Activated naive CD8-positive, alpha-beta T cell treated with anti-CD3 and anti-CD28 coated beads, Interleukin-2, amount 50 U/mL, for 24 hours (primary cell): ENCODE results near the gene ASB7.

ENCODE experiments used
- ATAC-seq: fragments of 150-1000 bp; cut with Tn5 transposase; one replicate; pipeline ENCODE4 v1.10.0; 2021
- DNase-seq: peaks from one replicate; pipeline ENCODE4 v3.0.0; 2021
- H3K27ac Mint-ChIP-seq: one replicate; pipeline ENCODE4 v1.8.0; 2021; ENCODE audit warnings: mild to moderate bottlenecking, mixed read lengths
- H3K27me3 Mint-ChIP-seq: one replicate; pipeline ENCODE4 v1.8.0; 2021; ENCODE audit warnings: mixed read lengths
- H3K36me3 Mint-ChIP-seq: one replicate; pipeline ENCODE4 v1.8.0; 2021; ENCODE audit warnings: low read depth, mixed read lengths
- H3K4me1 Mint-ChIP-seq: one replicate; pipeline ENCODE4 v1.8.0; 2021; ENCODE audit warnings: mixed read lengths
- H3K4me3 Mint-ChIP-seq: one replicate; pipeline ENCODE4 v1.8.0; 2021; ENCODE audit warnings: mild to moderate bottlenecking, moderate library complexity, mixed read lengths
- H3K9me3 Mint-ChIP-seq: one replicate; pipeline ENCODE4 v1.8.0; 2021; ENCODE audit warnings: mixed read lengths

ASB7 gene

DNA sequence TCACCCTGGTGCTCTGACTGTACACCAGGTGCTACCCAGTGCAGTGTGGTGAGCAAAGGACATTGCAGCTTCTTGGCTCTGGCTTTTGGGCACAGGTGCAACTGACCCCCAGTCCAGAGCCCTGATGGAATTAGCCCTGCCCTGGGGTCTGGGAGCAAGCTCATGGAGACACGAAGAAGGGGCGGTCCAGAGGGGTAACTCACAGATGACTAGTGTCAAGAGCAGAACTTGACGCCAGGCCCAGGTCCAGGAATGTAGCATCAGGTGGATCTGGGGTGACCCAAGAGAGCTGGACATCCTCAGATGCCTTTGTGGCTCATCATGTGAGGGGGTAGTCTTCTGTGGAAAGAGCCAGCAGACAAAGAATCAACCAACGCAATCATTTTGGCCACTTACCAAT lies 88.9 kb downstream of the ASB7 start:
- H3K27me3 Mint-ChIP-seq = peaks cover 12% of the 10 kb centered on the region
- no peaks in the 10 kb centered on the region for H3K36me3 Mint-ChIP-seq
- H3K27ac Mint-ChIP-seq = no peak overlapping the region
- no peaks in the 10 kb centered on the region for H3K4me1 Mint-ChIP-seq
- no peaks in the 10 kb centered on the region for H3K9me3 Mint-ChIP-seq
- ATAC-seq = no peak
- no peak overlapping the region for H3K4me3 Mint-ChIP-seq
- no peak for DNase-seq

DNA sequence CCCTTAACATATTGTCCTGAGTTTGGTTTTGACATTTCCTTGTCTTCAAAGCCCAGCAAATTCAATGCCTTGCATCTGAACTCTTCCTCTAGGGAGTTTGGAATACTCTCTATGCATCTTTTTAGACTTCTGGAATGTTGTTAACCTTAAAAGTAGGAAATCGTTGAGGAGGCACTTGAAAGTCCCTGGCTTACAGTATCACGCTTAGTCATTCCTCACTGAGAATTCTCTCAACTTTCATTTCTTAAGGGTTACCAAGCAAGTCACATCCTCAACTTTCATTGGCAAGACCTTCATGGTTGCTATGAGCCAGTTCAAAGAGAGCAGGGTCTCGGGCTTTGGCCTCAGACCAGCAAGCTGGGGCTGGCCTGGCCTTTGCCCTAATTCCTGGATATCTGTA lies 89.9 kb downstream of the ASB7 start:
- ATAC-seq = no peak
- no peak for DNase-seq
- Mint-ChIP-seq H3K4me1 (no peaks in the 10 kb centered on the region), H3K27ac (no peak overlapping the region), H3K36me3 (no peaks in the 10 kb centered on the region), H3K4me3 (no peak overlapping the region), H3K27me3 (peaks cover 16% of the 10 kb centered on the region), H3K9me3 (peaks cover 5% of the 10 kb centered on the region)

DNA sequence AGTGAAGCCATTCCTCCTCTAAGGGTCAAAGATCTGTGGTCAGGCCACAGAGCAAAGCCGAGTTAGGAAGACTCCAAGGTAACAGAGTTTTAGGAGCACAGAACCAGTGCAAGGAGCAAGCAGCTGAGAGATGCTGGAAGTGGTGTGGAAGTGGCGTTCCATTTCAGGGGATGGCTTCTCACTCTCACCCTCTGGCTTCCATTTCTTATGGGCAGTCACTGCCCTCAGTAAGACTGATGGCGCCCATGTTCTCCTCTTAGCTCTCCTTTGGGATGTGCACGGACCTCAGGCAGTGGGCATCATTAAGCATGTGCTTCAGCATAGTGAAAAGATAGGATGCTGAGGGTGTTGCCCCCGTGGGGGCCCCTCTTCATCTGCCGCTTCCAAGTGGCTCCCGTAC lies 90.3 kb downstream of the ASB7 start:
- Mint-ChIP-seq H3K36me3 (no peaks in the 10 kb centered on the region), H3K27me3 (peaks cover 17% of the 10 kb centered on the region), H3K9me3 (peaks cover 6% of the 10 kb centered on the region), H3K4me1 (no peaks in the 10 kb centered on the region), H3K27ac (no peak overlapping the region), H3K4me3 (no peak overlapping the region)
- DNase-seq (no peak), ATAC-seq (no peak)

DNA sequence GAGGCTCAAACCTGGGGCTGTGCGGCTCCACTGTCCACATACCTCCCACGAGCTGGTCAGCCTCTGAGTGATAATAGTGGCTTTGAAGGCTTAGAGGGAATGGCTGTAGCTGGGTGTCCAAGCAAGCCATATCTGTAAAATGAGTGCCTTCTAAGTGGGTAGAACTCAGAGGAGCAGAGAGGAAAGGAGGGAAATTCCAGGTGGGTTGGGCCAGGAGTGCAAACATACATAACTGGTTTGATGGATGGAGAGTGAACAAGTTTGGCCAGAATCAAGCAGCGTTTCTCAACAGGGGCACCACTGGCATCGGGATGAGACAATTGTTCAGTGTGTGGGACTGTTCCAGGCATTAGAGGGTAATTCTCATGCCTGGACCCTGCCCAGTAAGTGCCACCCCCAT lies 91.1 kb downstream of the ASB7 start:
- DNase-seq (no peak), ATAC-seq (no peak)
- peaks cover 17% of the 10 kb centered on the region for H3K27me3 Mint-ChIP-seq
- H3K36me3 Mint-ChIP-seq = no peaks in the 10 kb centered on the region
- no peak overlapping the region for H3K4me3 Mint-ChIP-seq
- H3K4me1 Mint-ChIP-seq = no peaks in the 10 kb centered on the region
- H3K9me3 Mint-ChIP-seq = peaks cover 6% of the 10 kb centered on the region
- H3K27ac Mint-ChIP-seq = no peak overlapping the region

- H3K27me3 Mint-ChIP-seq = peaks cover 20% of the 10 kb centered on the region
- no peak overlapping the region for H3K4me3 Mint-ChIP-seq
- ATAC-seq (no peak), DNase-seq (no peak)
- no peaks in the 10 kb centered on the region for H3K36me3 Mint-ChIP-seq
- H3K27ac Mint-ChIP-seq = no peak overlapping the region
- H3K4me1 Mint-ChIP-seq = no peaks in the 10 kb centered on the region
- H3K9me3 Mint-ChIP-seq = peaks cover 6% of the 10 kb centered on the region
These were observed 92.1 kb downstream of the ASB7 start for GRCh38 chr15:100694381-100695021.

GRCh38 chr15:100695048-100695447 lies 92.7 kb downstream of the ASB7 start:
- Mint-ChIP-seq H3K4me1 (no peaks in the 10 kb centered on the region), H3K36me3 (no peaks in the 10 kb centered on the region), H3K9me3 (peaks cover 6% of the 10 kb centered on the region), H3K27me3 (peaks cover 20% of the 10 kb centered on the region), H3K4me3 (no peak overlapping the region), H3K27ac (no peak overlapping the region)
- DNase-seq (no peak), ATAC-seq (no peak)

- H3K9me3 Mint-ChIP-seq = peaks cover 6% of the 10 kb centered on the region
- no peak for DNase-seq
- ATAC-seq = no peak
- no peak overlapping the region for H3K27ac Mint-ChIP-seq
- H3K4me1 Mint-ChIP-seq = no peaks in the 10 kb centered on the region
- no peaks in the 10 kb centered on the region for H3K36me3 Mint-ChIP-seq
- H3K4me3 Mint-ChIP-seq = no peak overlapping the region
- H3K27me3 Mint-ChIP-seq = peaks cover 23% of the 10 kb centered on the region
These were observed 94.1 kb downstream of the ASB7 start for GRCh38 chr15:100696452-100696851.
